ENCODE results near the gene ACAD10.

GRCh38 chr12:111798182-111798581, 112.3 kb downstream of the ACAD10 start:
- no peak for TF ChIP-seq CTCF (IDR thresholded peaks at IDR 0.05)
- no peak for TF ChIP-seq POLR2A (IDR thresholded peaks at IDR 0.05)
